Retinal pigment epithelial cell (primary cell): ENCODE measurements around the gene RXYLT1.
"Not testable (repeated sequence)": the region's sequence is repeated elsewhere in the genome, so short reads cannot be mapped to it uniquely, and the experiment has no call there.

ENCODE experiments used
- DNase-seq: peaks from one replicate; pipeline ENCODE4 v3.0.0-alpha.2; 2010; ENCODE audit warnings: low read depth
- H3K4me3 ChIP-seq: 2 replicates; pipeline ENCODE4 v1.5.1; 2011; ENCODE audit warnings: mild to moderate bottlenecking, low read length, control low read depth, moderate library complexity
- CTCF ChIP-seq: conservative IDR thresholded peaks from 2 replicates; pipeline ENCODE4 v1.5.1; 2011; ENCODE audit warnings: low read depth, low read length, control low read depth, inconsistent platforms

RXYLT1 gene

DNA sequence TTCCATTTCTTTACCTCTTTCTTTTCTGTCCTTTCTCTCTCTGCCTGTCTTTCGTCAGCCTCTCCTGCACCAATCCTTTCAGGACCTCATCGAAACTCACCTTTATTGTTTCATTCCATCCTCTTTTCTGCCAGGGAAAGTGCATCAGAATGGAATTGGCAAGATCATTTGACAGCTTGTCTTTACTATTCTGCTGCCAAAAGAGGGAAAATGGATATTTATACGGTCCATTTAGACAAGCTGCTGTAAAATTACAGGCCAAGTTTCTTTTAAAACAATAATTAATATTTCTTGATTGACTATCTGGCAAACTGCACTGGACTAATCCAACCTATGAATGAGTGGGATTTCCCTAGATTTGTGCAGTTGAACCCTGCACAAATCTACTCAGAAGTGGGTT, 57.2 kb downstream of the RXYLT1 start:
- TF ChIP-seq CTCF: no peak
- DNase-seq: no peak
- no peak overlapping the region for H3K4me3 ChIP-seq

- no peak overlapping the region for H3K4me3 ChIP-seq
- TF ChIP-seq CTCF: no peak
Observed at GRCh38 chr12:63838411-63838810, 58.7 kb downstream of the RXYLT1 start.

GRCh38 chr12:63841011-63841410, 61.3 kb downstream of the RXYLT1 start:
- DNase-seq: no peak
- no peak overlapping the region for H3K4me3 ChIP-seq
- TF ChIP-seq CTCF: no peak

More at GRCh38 chr12:63838411-63838810, 58.7 kb downstream of the RXYLT1 start:
- no peak for DNase-seq

GRCh38 chr12:63841571-63841970, 61.9 kb downstream of the RXYLT1 start:
- no peak for TF ChIP-seq CTCF
- no peak for DNase-seq
- H3K4me3 ChIP-seq: no peak overlapping the region

DNA sequence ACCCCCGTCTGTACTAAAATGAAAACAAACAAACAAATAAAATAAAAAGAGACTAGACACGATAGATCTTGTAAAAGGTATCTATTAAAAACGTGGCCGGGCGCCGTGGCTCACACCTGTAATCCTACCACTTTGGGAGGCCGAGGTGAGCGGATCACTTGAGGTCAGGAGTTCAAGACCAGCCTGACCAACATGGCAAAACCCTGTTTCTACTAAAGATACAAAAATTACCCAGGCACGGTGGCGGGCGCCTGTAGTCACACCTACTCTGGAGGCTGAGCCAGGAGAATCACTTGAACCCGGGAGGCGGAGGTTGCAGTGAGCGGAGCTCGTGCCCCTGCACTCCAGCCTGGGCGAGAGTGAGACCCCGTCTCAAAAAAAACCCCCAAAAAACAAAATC, 63.0 kb downstream of the RXYLT1 start:
- not testable (repeated sequence) for DNase-seq, H3K4me3 ChIP-seq

- TF ChIP-seq CTCF: no peak
- H3K4me3 ChIP-seq: peak overlapping the region; percentile 98
- DNase-seq: no peak
Observed at GRCh38 chr12:63843254-63843720, 63.6 kb downstream of the RXYLT1 start.

DNA sequence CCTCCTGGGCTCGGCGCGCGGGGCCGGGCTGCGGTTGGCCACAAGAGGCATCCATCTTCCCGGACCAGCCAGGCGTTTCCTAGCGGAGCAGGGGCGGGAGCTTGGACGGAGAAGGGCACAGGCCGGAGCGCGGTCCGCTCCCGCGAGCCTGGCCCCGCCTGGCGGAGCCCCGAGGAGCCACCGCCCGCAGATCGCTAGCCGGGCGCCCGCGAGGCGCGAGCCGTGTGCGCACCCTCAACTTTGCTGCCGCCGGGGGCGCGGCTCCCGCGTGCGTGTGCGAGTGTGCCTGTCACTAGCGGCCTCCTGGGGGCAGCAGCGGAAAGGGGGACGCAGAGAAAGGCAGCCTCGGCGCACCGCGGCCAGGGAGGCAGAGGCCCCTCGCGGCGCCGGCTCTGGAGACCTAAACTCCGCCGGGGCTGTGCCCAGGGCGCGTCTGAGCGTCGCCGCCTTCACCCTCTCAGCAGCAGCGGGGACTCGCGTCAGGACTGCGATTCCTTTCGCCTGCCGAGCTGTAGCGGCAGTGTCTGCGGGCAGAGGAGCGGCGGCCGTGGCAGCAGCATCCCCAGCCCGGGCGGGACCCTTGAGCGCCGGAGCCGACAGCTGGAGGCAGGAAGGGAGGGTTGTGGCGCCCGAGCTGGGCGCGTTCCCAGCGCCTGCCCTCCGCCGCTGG, 64.1 kb downstream of the RXYLT1 start:
- DNase-seq: peak; percentile 80
- H3K4me3 ChIP-seq: peak overlapping the region; percentile 98
- peak; percentile 77 for TF ChIP-seq CTCF
